IMR-90 (cell line): ENCODE measurements around the gene CREB5. TPM values are rescaled to one million over a fixed set of nuclear protein-coding genes. Genes with fewer than 3 reads are reported as not detected.
A peak's percentile ranks its signal among the peaks of the same experiment; 100 is the strongest.

Experiments
- ATAC-seq: fragments of 200-7000 bp; cut with Tn5 transposase; 2 replicates; pipeline ENCODE4 v1.9.1; 2020; ENCODE audit warnings: low read depth, mild to moderate bottlenecking, moderate library complexity
- BruUV-seq: library from RNA; stranded (reverse); fragments of 400-500 nt; replicated peaks from 2 replicates; lab custom pipeline; 2021; lab: Mats Ljungman, UMichigan
- CTCF ChIA-PET: fragments of 300-600 bp; formaldehyde crosslinking; extraction: SDS; loops from one replicate; lab custom pipeline; 2021; ENCODE audit warnings: antibody characterized with exemption; lab: Yijun Ruan, JAX
- POLR2A ChIA-PET: fragments of 300-600 bp; sonication (Branson Sonifier 250); formaldehyde crosslinking; loops from one replicate; lab custom pipeline; 2022; ENCODE audit warnings: antibody characterized with exemption; ENCODE audit not compliant: unreplicated experiment; lab: Charles Lee
- DNase-seq: peaks from one replicate; pipeline ENCODE4 v3.0.0; 2013
- H2AFZ ChIP-seq: replicated peaks from 2 replicates; pipeline ENCODE3; 2013; ENCODE audit warnings: low read length, mild to moderate bottlenecking; ENCODE audit not compliant: poor library complexity
- H2AK5ac ChIP-seq: 2 replicates; pipeline ENCODE4 v1.6.1; 2013; ENCODE audit warnings: low read depth, low read length, inconsistent platforms
- H2AK9ac ChIP-seq: replicated peaks from 2 replicates; pipeline ENCODE3; 2013; ENCODE audit warnings: mild to moderate bottlenecking, low read depth, low read length, moderate library complexity; ENCODE audit not compliant: poor library complexity
- H2BK120ac ChIP-seq: 2 replicates; pipeline ENCODE4 v1.6.1; 2013; ENCODE audit warnings: low read depth, low read length, inconsistent platforms
- H2BK15ac ChIP-seq: 3 replicates; pipeline ENCODE4 v1.6.1; 2013; ENCODE audit warnings: low read depth, low read length, inconsistent platforms
- H2BK20ac ChIP-seq: 2 replicates; pipeline ENCODE4 v1.6.1; 2013; ENCODE audit warnings: low read depth, mild to moderate bottlenecking, inconsistent platforms, low read length, moderate library complexity
- H2BK5ac ChIP-seq: 2 replicates; pipeline ENCODE4 v1.6.1; 2013; ENCODE audit warnings: mild to moderate bottlenecking, low read depth, low read length, inconsistent platforms; ENCODE audit not compliant: poor library complexity, severe bottlenecking
- H3K14ac ChIP-seq: replicated peaks from 2 replicates; pipeline ENCODE4 v1.6.1; 2013; ENCODE audit warnings: low read depth, low read length, inconsistent platforms
- H3K18ac ChIP-seq: 2 replicates; pipeline ENCODE4 v1.6.1; 2013; ENCODE audit warnings: low read depth, low read length, control low read depth
- H3K23ac ChIP-seq: 2 replicates; pipeline ENCODE4 v1.6.1; 2013; ENCODE audit warnings: low read depth, low read length, inconsistent platforms
- H3K27ac ChIP-seq: 2 replicates; pipeline ENCODE4 v1.5.1; 2013; ENCODE audit warnings: mild to moderate bottlenecking, control low read depth, low read length; ENCODE audit not compliant: insufficient read depth
- H3K27me3 ChIP-seq: 2 replicates; pipeline ENCODE4 v1.6.1; 2013; ENCODE audit warnings: low read length; ENCODE audit not compliant: control insufficient read depth, insufficient read depth
- H3K36me3 ChIP-seq: 2 replicates; pipeline ENCODE4 v1.6.1; 2013; ENCODE audit warnings: low read length, mixed read lengths; ENCODE audit not compliant: control insufficient read depth, insufficient read depth
- H3K4ac ChIP-seq: 2 replicates; pipeline ENCODE4 v1.6.1; 2013; ENCODE audit warnings: low read depth, low read length, inconsistent platforms
- H3K4me1 ChIP-seq: 2 replicates; pipeline ENCODE4 v1.6.1; 2013; ENCODE audit warnings: low read length, mixed read lengths; ENCODE audit not compliant: control insufficient read depth, insufficient read depth
- H3K4me2 ChIP-seq: 2 replicates; pipeline ENCODE4 v1.6.1; 2013; ENCODE audit warnings: low read depth, mild to moderate bottlenecking, control low read depth, low read length, moderate library complexity
- H3K4me3 ChIP-seq: 2 replicates; pipeline ENCODE4 v1.5.1; 2013; ENCODE audit warnings: low read depth, mild to moderate bottlenecking, control low read depth, low read length, moderate library complexity; ENCODE audit not compliant: insufficient read depth
- H3K56ac ChIP-seq: 2 replicates; pipeline ENCODE4 v1.6.1; 2013; ENCODE audit warnings: low read length, inconsistent platforms; ENCODE audit not compliant: insufficient read depth; ENCODE audit errors: extremely low read depth
- H3K79me1 ChIP-seq, 2 experiments: 2 replicates each; pipeline ENCODE4 v1.6.1; 2013; ENCODE audit warnings: low read length in 2 of 2, inconsistent platforms in 1 of 2, low read depth in 1 of 2
- H3K9ac ChIP-seq: 2 replicates; pipeline ENCODE4 v1.6.1; 2013; ENCODE audit warnings: low read depth, low read length, control low read depth
- H3K9me1 ChIP-seq: 2 replicates; pipeline ENCODE4 v1.6.1; 2013; ENCODE audit warnings: low read length, inconsistent platforms; ENCODE audit not compliant: insufficient read depth
- H3K9me3 ChIP-seq: 2 replicates; pipeline ENCODE4 v1.6.1; 2013; ENCODE audit warnings: low read length; ENCODE audit not compliant: control insufficient read depth, insufficient read depth
- H4K20me1 ChIP-seq: 2 replicates; pipeline ENCODE4 v1.6.1; 2013; ENCODE audit warnings: low read length, inconsistent platforms; ENCODE audit not compliant: insufficient read depth
- H4K5ac ChIP-seq: 2 replicates; pipeline ENCODE4 v1.6.1; 2013; ENCODE audit warnings: mild to moderate bottlenecking, low read depth, low read length, control low read depth
- H4K8ac ChIP-seq, 2 experiments: 2 replicates each; pipeline ENCODE4 v1.6.1; 2013; ENCODE audit warnings: low read depth in 2 of 2, low read length in 2 of 2, control low read depth in 1 of 2, inconsistent platforms in 1 of 2
- H4K91ac ChIP-seq: 2 replicates; pipeline ENCODE4 v1.6.1; 2013; ENCODE audit warnings: low read depth, low read length, inconsistent platforms; ENCODE audit not compliant: insufficient read depth
- CEBPB ChIP-seq: IDR thresholded peaks from 2 replicates; pipeline ENCODE4 v1.6.1; 2012; ENCODE audit warnings: low read depth, low read length, improper control_type of control experiment
- CHD1 ChIP-seq: IDR thresholded peaks from 2 replicates; pipeline ENCODE4 v1.6.1; 2012; ENCODE audit warnings: low read depth, low read length, improper control_type of control experiment
- FOS ChIP-seq: fragments of 150-350 bp; IDR thresholded peaks from 2 replicates; pipeline ENCODE4 v1.6.1; 2016; ENCODE audit warnings: low read depth, low read length
- MAFK ChIP-seq: IDR thresholded peaks from 2 replicates; pipeline ENCODE4 v1.6.1; 2012; ENCODE audit warnings: low read depth, low read length, improper control_type of control experiment
- MAZ ChIP-seq: IDR thresholded peaks from 2 replicates; pipeline ENCODE4 v1.6.1; 2012; ENCODE audit warnings: low read depth, mild to moderate bottlenecking, low read length, improper control_type of control experiment, moderate library complexity, borderline replicate concordance
- NFE2L2 ChIP-seq: fragments of 150-350 bp; IDR thresholded peaks from 2 replicates; pipeline ENCODE4 v1.6.1; 2016; ENCODE audit warnings: low read depth, mild to moderate bottlenecking, low read length
- RAD21 ChIP-seq: IDR thresholded peaks from 2 replicates; pipeline ENCODE4 v1.6.1; 2012; ENCODE audit warnings: low read length, improper control_type of control experiment
- RFX5 ChIP-seq: IDR thresholded peaks from 2 replicates; pipeline ENCODE4 v1.8.0; 2012; ENCODE audit warnings: low read depth, mild to moderate bottlenecking, low read length, moderate library complexity
- WGBS, 2 experiments: methylation state at CpG; one replicate each; pipeline versions ENCODE4 v1.1.5 to v1.1.7; 2013; ENCODE audit warnings: missing lambda C conversion rate in 2 of 2; ENCODE audit not compliant: insufficient read length in 1 of 2; ENCODE audit errors: extremely low coverage in 2 of 2; 5-methylcytosine and 5-hydroxymethylcytosine counted together
- dilution Hi-C: fragments of 300-500 bp; cut with HindIII; formaldehyde crosslinking; loops from one replicate; pipeline ENCODE4 v1.14.3; 2018; ENCODE audit warnings: low sequenced_read_pairs; ENCODE audit not compliant: unreplicated experiment
- in situ Hi-C: fragments of 300-500 bp; cut with MboI; formaldehyde crosslinking; loops from 3 replicates; pipeline ENCODE4 v1.14.3; 2019; ENCODE audit warnings: low sequenced_read_pairs, inconsistent platforms, mixed read lengths
- intact Hi-C: fragments of 100-400 bp; cut with micrococcal nuclease; formaldehyde crosslinking; loops from 2 replicates; pipeline ENCODE4 v1.10.0; 2022
- polyA plus RNA-seq, 3 experiments: library from polyadenylated mRNA; depleted of rRNA; stranded (reverse); fragments of >200 nt; gene quantifications; 2 replicates each; pipeline ENCODE4 v1.2.3, GENCODE V29; 2012; ENCODE audit warnings: low replicate concordance in 1 of 3
- total RNA-seq: library from RNA; depleted of rRNA; stranded (reverse); fragments of >200 nt; gene quantifications from 2 replicates; pipeline ENCODE4 v1.2.3, GENCODE V29; 2012
- TF ChIP-seq, protein P1 (sequence below): fragments of 150-350 bp; IDR thresholded peaks from 2 replicates; pipeline ENCODE4 v1.6.1; 2016; ENCODE audit warnings: low read depth, mild to moderate bottlenecking, low read length, moderate library complexity, borderline replicate concordance
- TF ChIP-seq, protein P2 (sequence below): fragments of 150-350 bp; IDR thresholded peaks from 2 replicates; pipeline ENCODE4 v1.6.1; 2017; ENCODE audit warnings: mild to moderate bottlenecking, antibody characterized with exemption, low read length, low read depth
- TF ChIP-seq, protein P3 (sequence below): conservative IDR thresholded peaks from 2 replicates; pipeline ENCODE4 v1.5.1; 2012; ENCODE audit warnings: mild to moderate bottlenecking, low read depth, low read length, improper control_type of control experiment

Gene CREB5
- total and polyA plus RNA-seq, 2 of the 4 experiments (the other 2 are of a cell fraction), result 7.3 to 13.1 TPM

DNA sequence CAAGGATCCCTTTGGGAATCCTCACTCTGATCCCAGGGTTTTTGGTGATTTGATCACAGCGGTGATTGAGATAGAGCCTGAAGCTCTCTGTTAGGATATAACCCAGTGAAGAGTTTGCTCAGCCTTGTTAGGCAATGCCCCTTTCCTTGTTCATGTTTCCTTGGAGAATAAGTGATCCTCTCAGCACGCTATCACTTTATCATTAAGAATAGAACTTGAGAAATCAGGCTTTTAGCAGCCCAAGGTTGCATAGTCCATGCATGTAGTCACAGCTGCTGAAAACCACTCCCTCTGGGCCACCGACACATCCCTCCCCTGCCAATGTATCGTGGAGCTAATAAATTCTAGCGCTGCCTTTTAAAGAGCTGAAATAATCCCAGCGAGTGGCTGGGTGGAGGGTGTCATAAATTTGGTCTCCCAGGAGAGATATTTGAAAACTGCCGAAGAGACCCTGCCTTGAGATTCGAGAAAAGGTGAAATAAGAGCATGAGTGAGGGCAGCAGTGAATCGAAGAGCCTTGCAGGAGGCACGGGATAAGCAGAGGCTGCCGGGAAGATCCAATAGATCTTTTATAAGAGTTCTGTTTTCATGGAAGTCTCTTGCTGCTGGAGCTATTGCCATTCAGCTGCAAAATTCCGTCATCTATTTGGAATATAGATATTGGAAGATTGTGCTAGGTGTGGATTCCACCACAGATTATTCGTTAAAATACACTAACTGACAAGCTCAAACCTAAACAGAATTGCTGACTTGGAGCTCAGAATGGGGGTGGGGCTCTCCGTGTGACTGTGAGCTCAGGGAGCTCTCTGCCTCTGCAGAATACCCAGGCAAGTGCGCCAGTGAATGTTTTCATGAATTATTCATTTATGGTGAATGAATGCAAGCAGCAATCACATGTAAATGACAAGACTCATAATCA lies 296.0 kb downstream of the CREB5 start:
- no peak overlapping the region for H3K18ac ChIP-seq
- no peak overlapping the region for H2AK9ac ChIP-seq
- H3K27ac ChIP-seq, result no peak overlapping the region
- H4K5ac ChIP-seq, result no peak overlapping the region
- intact Hi-C loops (no loop called here), in situ Hi-C loops (no loop called here), dilution Hi-C loops (no loop called here)
- H3K36me3 ChIP-seq, result no peaks in the 10 kb centered on the region
- no peak overlapping the region for H3K4me2 ChIP-seq
- no peak overlapping the region for H3K23ac ChIP-seq
- H3K4me1 ChIP-seq, result no peaks in the 10 kb centered on the region
- no peak overlapping the region for H3K14ac ChIP-seq
- H4K91ac ChIP-seq, result no peak overlapping the region
- H2AK5ac ChIP-seq, result no peak overlapping the region
- BruUV-seq, result no TSS peak
- H2BK5ac ChIP-seq, result no peak overlapping the region
- no peak for ATAC-seq
- no peak overlapping the region for H2BK120ac ChIP-seq
- H3K4ac ChIP-seq, result no peak overlapping the region
- H3K9me1 ChIP-seq, result no peaks in the 10 kb centered on the region
- peak; percentile 38 for DNase-seq
- H3K79me1 ChIP-seq, result no peaks in the 10 kb centered on the region; a peak in 1 of 4 replicates
- H3K4me3 ChIP-seq, result no peak overlapping the region
- H3K9me3 ChIP-seq, result no peaks in the 10 kb centered on the region
- no peaks in the 10 kb centered on the region for H3K27me3 ChIP-seq
- H3K56ac ChIP-seq, result no peak overlapping the region
- no peak overlapping the region for H2AFZ ChIP-seq
- ChIA-PET POLR2A (no interaction called here), CTCF (no interaction called here)
- TF ChIP-seq, protein P1, sequence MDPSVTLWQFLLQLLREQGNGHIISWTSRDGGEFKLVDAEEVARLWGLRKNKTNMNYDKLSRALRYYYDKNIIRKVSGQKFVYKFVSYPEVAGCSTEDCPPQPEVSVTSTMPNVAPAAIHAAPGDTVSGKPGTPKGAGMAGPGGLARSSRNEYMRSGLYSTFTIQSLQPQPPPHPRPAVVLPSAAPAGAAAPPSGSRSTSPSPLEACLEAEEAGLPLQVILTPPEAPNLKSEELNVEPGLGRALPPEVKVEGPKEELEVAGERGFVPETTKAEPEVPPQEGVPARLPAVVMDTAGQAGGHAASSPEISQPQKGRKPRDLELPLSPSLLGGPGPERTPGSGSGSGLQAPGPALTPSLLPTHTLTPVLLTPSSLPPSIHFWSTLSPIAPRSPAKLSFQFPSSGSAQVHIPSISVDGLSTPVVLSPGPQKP, result no peak
- TF ChIP-seq MAFK (no peak), RFX5 (no peak), CEBPB (no peak), CHD1 (no peak), RAD21 (no peak), NFE2L2 (no peak), FOS (no peak), MAZ (no peak)
- TF ChIP-seq, protein P2, sequence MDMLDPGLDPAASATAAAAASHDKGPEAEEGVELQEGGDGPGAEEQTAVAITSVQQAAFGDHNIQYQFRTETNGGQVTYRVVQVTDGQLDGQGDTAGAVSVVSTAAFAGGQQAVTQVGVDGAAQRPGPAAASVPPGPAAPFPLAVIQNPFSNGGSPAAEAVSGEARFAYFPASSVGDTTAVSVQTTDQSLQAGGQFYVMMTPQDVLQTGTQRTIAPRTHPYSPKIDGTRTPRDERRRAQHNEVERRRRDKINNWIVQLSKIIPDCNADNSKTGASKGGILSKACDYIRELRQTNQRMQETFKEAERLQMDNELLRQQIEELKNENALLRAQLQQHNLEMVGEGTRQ, result no peak
- TF ChIP-seq, protein P3, sequence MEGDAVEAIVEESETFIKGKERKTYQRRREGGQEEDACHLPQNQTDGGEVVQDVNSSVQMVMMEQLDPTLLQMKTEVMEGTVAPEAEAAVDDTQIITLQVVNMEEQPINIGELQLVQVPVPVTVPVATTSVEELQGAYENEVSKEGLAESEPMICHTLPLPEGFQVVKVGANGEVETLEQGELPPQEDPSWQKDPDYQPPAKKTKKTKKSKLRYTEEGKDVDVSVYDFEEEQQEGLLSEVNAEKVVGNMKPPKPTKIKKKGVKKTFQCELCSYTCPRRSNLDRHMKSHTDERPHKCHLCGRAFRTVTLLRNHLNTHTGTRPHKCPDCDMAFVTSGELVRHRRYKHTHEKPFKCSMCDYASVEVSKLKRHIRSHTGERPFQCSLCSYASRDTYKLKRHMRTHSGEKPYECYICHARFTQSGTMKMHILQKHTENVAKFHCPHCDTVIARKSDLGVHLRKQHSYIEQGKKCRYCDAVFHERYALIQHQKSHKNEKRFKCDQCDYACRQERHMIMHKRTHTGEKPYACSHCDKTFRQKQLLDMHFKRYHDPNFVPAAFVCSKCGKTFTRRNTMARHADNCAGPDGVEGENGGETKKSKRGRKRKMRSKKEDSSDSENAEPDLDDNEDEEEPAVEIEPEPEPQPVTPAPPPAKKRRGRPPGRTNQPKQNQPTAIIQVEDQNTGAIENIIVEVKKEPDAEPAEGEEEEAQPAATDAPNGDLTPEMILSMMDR, result no peak
- H2BK20ac ChIP-seq, result no peak overlapping the region
- WGBS, 2 experiments, result 50% methylated on average over 3 of the region's 15 CpGs; no CpG with 5 or more reads in 1 of the 2 experiments
- no peak overlapping the region for H3K9ac ChIP-seq
- H4K8ac ChIP-seq, result no peak overlapping the region
- H4K20me1 ChIP-seq, result no peaks in the 10 kb centered on the region; the same call in 1 of the 2 replicates
- no peak overlapping the region for H2BK15ac ChIP-seq
